GM18907 (cell line): ENCODE results near the gene WDR41.
"Not testable (repeated sequence)": the region's sequence is repeated elsewhere in the genome, so short reads cannot be mapped to it uniquely, and the experiment has no call there.

Source experiments
- ATAC-seq: cut with Tn5 transposase; IDR thresholded peaks from one replicate; pipeline ENCODE4 v1.9.1; 2021; ENCODE audit warnings: mild to moderate bottlenecking, moderate library complexity; ENCODE audit not compliant: unreplicated experiment

The WDR41 gene

GRCh38 chr5:77409870-77410621 is 82.1 kb downstream of the WDR41 start:
- no peak for ATAC-seq

- no peak for ATAC-seq
Observed at GRCh38 chr5:77407152-77407551, 85.0 kb downstream of the WDR41 start.

- no peak for ATAC-seq
Observed at GRCh38 chr5:77402796-77403195, 89.3 kb downstream of the WDR41 start.

GRCh38 chr5:77400645-77401044 is 91.5 kb downstream of the WDR41 start:
- no peak for ATAC-seq

GRCh38 chr5:77398896-77399295 is 93.2 kb downstream of the WDR41 start:
- ATAC-seq = no peak

GRCh38 chr5:77398458-77398857 is 93.7 kb downstream of the WDR41 start:
- ATAC-seq = no peak

- no peak for ATAC-seq
Observed at GRCh38 chr5:77397686-77398292, 94.3 kb downstream of the WDR41 start.

GRCh38 chr5:77396017-77396416 is 96.1 kb downstream of the WDR41 start:
- no peak for ATAC-seq

GRCh38 chr5:77394064-77394715 is 97.9 kb downstream of the WDR41 start:
- no peak for ATAC-seq

- ATAC-seq = no peak
Observed at GRCh38 chr5:77391240-77391765, 100.8 kb downstream of the WDR41 start.

- ATAC-seq = no peak
Observed at GRCh38 chr5:77390795-77391194, 101.3 kb downstream of the WDR41 start.

- ATAC-seq = no peak
Observed at GRCh38 chr5:77390221-77390620, 101.9 kb downstream of the WDR41 start.

- ATAC-seq = no peak
Observed at GRCh38 chr5:77389746-77390145, 102.4 kb downstream of the WDR41 start.

GRCh38 chr5:77386340-77386739 is 105.8 kb downstream of the WDR41 start:
- ATAC-seq = not testable (repeated sequence)

GRCh38 chr5:77383336-77383735 is 108.8 kb downstream of the WDR41 start:
- ATAC-seq = not testable (repeated sequence)
